ENCODE measurements around the gene GID8.

The GID8 gene

DNA sequence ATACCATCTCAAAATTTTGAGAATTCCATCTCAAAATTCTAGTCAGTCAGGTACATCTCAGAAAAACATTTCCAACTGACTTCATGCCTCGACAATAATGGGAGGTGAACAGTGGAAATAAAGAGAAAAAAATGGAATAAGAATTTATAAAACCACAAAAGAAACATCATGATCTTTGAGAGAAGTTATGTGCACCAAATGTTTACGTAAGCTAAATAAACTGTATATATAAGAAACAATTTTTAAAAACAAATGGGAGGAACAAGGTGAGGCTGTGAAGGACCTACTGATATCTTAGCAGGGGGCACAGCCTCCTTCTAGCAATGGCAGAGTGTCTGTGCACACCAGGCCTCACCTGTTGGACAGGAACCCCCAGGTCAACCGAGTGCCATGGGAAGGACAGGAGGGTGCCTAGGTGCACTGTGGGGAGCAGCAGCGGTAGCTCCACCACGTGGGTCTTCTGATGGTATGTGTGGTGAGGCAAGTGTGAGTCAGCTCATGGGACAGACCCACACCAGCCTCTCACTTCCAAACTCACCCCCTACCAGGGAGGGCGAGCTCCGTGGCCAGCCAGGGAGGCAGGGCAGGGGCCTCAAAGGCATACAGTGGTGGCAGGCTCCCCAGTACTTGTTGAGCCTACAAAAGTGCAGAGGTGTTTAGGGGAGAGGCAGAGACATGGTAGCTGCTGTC is 34.9 kb upstream of the GID8 start:
- DNase-seq: no peak

DNA sequence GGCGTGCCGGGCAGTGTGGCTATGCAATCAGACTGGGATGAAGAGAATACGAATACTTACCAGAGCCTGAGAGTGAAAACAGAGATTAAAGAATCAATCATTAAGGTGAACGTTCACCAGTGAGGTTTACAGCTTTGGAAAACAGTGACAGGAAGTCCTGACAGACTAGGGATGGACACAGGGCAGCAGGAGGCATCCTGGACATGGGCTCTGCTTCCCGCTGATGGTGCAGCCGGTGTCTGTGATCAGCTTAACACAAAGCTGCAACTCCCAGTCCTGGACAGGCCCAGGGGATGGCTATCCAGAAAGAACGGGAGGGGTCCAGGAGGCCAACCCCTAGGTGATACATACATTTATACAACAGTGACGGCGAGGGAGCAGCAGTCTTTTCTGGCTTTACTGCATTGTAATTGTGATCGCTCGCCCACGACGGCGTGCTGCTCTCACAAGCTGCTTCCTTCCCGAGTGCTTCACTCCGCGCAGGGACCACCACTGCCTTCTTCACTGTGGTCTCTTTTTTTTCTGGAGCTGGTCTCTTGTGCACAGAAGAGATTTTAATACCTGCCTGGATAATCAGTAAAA is 32.3 kb upstream of the GID8 start:
- DNase-seq: peak in 1 of 14 donors; percentile 80

GRCh38 chr20:62906209-62906608 is 31.7 kb upstream of the GID8 start:
- DNase-seq: peak in 4 of 14 donors; percentile 4 to 90 (median 35)

DNA sequence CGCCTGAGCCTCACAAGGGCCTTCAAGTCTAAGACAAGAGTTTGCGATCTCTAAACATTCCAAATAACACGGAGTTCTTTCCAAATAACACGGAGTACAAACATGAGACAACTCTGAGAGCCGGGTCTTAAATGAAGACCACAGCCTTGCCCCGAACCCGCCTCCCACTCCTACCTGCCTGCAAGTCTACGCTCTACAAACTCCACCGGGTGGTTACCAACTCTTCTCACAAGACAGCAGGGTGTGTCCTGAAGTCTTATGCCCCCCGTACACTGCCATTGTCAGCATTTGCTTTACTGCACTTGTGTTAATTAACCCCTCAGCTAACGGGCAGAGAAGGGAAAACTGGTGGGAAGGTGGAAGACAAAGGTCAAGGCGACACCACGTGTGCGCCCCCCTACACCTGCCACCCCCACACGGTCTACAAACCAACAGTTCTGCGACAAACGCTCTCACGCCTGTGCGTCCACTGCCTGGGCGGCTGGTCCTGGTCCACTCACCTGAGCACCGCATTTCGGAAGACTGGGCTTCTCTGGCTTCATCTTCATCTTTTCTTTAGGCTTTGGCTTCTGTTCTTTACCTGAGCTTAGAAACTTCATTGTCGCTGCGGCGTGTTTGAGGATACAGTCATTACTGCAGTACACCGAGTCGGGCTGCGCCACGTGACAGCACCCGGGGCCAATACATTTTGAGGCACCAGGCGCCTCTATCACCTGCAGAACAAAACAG is 31.1 kb upstream of the GID8 start:
- peak in 1 of 14 donors; percentile 38 for DNase-seq

DNA sequence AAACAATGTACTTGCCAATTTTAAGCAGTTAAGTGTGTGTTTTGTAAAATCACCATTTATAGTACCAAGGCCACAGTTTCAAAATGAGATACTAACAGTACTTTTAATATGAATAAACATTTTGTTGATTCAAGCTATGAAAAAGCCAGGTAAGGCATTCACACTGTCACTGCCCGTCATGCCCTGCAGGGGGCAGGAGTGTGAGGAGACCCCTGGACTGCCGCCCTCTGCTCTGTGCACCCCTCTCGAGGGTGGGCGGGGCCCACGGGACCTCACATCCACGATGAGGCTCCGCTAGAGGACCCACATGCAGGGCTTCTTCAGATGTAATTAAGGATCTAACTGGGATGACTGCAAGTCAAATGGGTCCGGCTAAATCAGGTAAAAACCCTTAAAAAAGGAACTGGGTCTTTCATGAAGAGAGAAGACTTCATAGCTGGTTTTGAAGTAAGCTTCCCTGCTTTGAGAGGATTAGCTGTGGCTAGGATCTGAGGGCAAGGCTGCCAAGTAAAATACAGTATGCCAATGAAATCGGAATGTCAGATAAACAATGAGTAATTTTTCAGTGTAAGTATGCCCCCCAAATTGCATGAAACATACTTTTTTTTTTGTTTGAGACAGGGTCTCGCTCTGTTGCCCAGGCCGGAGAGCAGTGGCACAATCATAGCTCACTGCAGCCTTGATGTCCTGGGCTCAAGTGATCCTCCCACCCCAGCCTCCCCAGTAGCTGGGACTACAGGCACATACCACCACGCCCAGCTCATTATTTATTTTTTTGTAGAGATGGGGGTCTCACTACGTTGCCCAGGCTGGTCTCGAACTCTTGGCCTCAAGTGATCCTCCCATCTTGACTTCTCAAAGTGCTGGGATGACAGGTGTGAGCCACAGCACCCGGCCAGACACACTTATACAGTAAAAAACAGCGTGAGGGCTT is 30.3 kb upstream of the GID8 start:
- no peak for DNase-seq

GRCh38 chr20:62908971-62909791 is 28.8 kb upstream of the GID8 start:
- no peak for DNase-seq

DNA sequence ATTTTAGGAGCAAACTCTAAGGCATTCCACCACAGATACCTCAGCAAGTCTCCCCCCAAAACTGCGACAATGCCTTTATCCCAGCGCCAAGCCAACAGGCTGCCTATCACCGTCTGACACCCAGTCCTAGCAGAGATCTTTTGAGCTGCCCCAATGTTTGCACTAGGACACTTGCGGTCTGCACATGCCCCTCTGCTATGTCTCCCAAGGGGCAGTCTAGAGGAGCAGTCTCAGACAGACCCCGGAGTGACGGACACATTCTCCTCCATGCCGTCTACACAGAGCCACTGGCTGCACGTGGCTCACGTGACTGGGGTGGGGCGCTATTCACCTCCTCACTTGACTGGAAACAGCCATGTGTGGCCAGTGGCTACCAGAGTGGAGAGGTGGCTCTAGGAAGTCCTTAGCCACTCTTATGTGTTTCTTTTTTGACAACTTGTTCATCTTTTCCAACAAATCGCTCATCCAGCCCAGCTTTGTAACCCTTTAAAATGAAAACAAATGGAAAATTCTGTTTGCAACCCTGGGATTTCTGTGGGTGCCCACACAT is 27.7 kb upstream of the GID8 start:
- no peak for DNase-seq

GRCh38 chr20:62910777-62911497 is 27.0 kb upstream of the GID8 start:
- DNase-seq: no peak

DNA sequence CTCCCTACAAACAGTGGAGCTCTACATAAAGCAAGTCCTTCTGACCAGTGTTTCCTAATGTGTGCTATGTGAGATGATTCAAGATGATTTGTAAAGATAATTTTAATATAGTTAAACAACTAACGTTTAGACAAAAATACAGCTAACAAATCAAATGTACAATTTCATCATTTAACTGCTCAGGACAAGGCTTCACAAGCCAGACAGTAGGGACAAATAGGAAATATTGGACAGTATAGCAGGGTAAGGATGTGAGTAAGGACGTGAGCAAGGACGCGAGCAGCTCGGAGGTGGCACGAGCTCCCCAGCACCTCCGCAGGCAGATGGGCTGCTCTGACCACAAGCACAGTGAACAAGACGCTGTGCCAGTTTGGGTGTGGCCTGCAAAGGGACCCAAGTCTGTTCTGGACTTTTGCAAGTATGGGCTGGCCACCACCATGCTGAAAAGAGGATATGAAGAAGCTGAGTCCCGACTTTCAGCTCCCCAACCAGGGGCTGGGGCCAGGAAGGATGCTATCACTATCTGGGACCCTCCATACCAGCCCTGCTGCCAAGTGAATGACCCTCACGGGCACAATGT is 26.2 kb upstream of the GID8 start:
- DNase-seq: no peak

DNA sequence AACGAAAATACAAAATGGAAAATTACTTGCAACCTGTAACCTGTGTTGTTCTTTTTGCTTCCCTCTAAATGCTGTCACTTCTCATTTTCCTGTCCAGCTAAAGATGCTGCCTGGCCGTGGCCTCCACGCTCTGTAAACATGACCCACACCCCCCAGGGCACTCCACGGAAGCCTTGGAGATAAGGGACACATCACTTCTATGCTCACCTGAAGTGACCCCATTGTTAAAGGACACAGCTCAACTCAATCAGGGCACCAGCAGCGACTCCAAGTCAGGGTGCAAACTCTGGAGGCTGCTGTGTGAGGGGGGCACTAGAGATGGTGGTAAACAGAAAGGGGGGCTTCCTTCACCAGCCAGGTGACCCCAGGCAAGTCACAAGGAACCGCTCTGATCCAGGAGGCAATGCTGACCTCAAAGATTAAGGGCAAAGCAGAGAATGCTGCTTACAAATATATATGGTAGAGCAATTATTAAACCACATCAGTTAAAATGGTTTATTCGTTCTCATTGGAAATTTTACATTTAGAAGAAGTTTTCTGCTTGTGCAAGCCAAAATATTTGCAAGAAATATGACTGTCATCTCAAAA is 24.8 kb upstream of the GID8 start:
- DNase-seq: no peak

DNA sequence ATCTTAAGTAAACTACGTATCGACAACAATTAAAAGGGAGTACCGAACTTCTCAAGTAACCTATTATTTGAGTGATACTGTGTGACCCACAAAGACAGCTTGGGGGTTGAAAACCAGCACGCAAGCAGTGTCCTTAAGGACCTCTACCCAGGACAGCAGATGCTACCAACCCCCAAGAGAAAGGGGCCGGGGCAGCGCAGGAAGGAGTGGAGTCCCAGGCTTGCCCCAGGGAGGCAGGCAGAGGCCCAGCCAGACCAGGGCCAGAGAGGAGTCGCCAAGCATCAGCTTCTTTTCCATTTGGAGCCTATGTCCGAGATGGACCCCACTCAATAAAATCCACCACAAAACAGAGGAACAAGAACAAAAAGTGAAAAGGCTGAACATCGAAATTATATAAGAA is 23.5 kb upstream of the GID8 start:
- DNase-seq: no peak

GRCh38 chr20:62914970-62915457 is 22.9 kb upstream of the GID8 start:
- peak in 8 of 14 donors; percentile 13 to 32 (median 20) for DNase-seq

- DNase-seq: no peak
Observed at GRCh38 chr20:62916703-62917476, 21.1 kb upstream of the GID8 start.

GRCh38 chr20:62917720-62918119 is 20.2 kb upstream of the GID8 start:
- no peak for DNase-seq

- DNase-seq: no peak
Observed at GRCh38 chr20:62918147-62918546, 19.8 kb upstream of the GID8 start.

DNA sequence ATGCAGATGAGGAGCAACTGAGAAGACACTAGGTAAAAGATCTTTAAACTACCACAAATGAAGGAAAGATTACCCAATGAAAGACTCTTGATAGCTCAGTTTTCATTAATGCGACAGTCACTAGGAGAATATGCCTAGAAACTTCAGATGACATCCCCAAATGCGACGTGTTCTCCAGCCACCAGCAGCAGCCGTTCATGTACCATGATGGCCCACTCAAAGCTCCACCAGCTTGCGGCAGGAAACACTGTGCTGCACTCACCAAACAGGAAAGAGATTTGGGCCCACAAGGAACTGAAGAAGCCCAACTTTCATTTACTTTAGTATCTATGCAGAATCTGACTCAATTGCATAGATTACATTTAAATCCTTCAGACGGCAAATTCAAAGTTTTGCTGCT is 19.1 kb upstream of the GID8 start:
- no peak for DNase-seq

DNA sequence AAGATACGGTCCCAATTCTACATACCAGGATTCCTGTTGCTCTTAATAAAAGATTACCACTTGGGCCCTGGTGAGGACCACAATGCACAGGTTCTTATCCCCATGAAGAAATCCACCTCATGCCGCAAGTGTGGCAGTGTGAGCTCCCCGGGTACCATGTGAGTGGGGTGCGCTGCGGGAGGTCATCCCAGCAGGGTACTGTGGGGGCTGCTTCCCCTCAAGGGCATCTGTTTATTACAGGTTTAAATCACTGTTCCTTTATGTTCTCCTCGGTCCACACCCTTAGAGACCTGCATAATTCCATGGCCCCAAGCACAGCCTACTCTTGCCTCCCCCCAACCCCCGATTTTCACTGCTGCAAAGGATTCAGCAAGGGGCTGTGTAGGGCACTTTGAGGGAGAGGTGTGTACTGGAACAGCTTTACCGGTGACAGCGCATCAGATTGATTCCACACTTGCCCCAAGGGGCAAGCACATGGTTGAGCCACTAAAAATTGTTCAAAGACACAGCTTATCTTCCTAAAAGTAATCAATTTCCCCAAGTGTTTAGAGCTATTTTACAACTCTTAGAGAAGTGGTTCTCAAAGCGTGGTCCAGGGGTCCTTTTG is 17.8 kb upstream of the GID8 start:
- DNase-seq: no peak

- no peak for DNase-seq
Observed at GRCh38 chr20:62921119-62921687, 16.7 kb upstream of the GID8 start.
